H7 (cell line): ENCODE data around the gene TEX2. TPM values are rescaled to one million over a fixed set of nuclear protein-coding genes. Genes with fewer than 3 reads are reported as not detected.
"Not testable (repeated sequence)": the region's sequence is repeated elsewhere in the genome, so short reads cannot be mapped to it uniquely, and the experiment has no call there.

Experiments used
- DNase-seq: peaks from one replicate; pipeline ENCODE4 v3.0.0; 2012
- H3K27me3 ChIP-seq: 2 replicates; pipeline ENCODE4 v1.6.0; 2011; ENCODE audit warnings: mild to moderate bottlenecking, low read length; ENCODE audit not compliant: control insufficient read depth, insufficient read depth
- H3K36me3 ChIP-seq: replicated peaks from 2 replicates; pipeline ENCODE4 v1.5.1; 2011; ENCODE audit warnings: low read length; ENCODE audit not compliant: control insufficient read depth, insufficient read depth
- H3K4me3 ChIP-seq: 2 replicates; pipeline ENCODE4 v1.5.1; 2011; ENCODE audit warnings: low read depth, mild to moderate bottlenecking, control low read depth, low read length, moderate library complexity; ENCODE audit not compliant: insufficient read depth
- total RNA-seq: library from RNA; depleted of rRNA; stranded (reverse); fragments of >200 nt; shearing (Covaris generic); gene quantifications from 2 replicates; pipeline ENCODE4 v1.2.3, GENCODE V29; 2014

The TEX2 gene
- total RNA-seq, 1 experiment from 2014 or later: 4.7 TPM

GRCh38 chr17:64256913-64257807 lies 5.9 kb downstream of the TEX2 start:
- Histone ChIP-seq H3K4me3 (no peak overlapping the region), H3K36me3 (no peaks in the 10 kb centered on the region), H3K27me3 (peaks cover 10% of the 10 kb centered on the region)
- DNase-seq: no peak

DNA sequence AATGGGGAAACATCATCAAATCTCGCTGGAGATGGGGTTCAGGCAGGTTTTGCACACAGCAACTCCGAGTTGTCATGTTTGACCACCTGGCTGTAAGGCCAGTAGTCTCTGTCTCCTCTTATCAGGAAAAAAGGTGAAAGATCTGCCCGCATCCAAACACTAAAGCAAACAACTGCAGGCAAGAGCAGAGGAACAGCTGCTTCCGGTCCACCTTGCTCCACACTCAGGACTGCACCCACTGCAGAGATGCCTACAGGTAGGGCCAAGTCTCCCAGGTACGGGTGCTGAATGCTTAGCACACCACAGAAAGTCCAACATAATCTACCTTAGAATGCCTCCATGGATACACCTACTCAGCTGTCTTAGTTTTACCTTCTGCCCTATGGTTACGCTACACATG lies 7.3 kb downstream of the TEX2 start:
- Histone ChIP-seq H3K27me3 (no peaks in the 10 kb centered on the region), H3K36me3 (no peaks in the 10 kb centered on the region), H3K4me3 (no peak overlapping the region)
- no peak for DNase-seq

DNA sequence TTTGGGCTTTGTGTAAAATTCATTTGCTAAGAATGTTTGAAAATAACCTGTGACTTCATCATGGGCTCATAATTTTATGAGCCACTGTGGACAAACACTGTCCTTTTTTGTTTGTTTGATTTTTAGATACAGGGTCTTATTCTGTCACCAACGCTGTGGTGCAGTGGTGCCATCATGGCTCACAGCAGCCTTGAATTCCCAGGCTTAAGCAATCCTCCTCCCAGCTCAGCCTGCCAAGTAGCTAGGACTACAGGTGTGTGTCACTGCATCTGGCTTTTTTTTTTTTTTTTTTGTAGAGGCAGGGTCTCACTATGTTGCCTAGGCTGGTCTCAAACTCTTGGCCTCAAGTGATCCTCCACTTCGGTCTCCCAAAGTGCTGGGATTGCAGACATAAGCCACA lies 8.3 kb downstream of the TEX2 start:
- Histone ChIP-seq H3K27me3 (no peaks in the 10 kb centered on the region), H3K4me3 (no peak overlapping the region), H3K36me3 (no peaks in the 10 kb centered on the region)
- no peak for DNase-seq

- Histone ChIP-seq H3K36me3 (no peaks in the 10 kb centered on the region), H3K4me3 (no peak overlapping the region), H3K27me3 (no peaks in the 10 kb centered on the region)
- DNase-seq: no peak
Measured at GRCh38 chr17:64253470-64253869, 9.6 kb downstream of the TEX2 start.

GRCh38 chr17:64252831-64253230 lies 10.2 kb downstream of the TEX2 start:
- Histone ChIP-seq H3K4me3 (no peak overlapping the region), H3K36me3 (no peaks in the 10 kb centered on the region), H3K27me3 (no peaks in the 10 kb centered on the region)
- no peak for DNase-seq

DNA sequence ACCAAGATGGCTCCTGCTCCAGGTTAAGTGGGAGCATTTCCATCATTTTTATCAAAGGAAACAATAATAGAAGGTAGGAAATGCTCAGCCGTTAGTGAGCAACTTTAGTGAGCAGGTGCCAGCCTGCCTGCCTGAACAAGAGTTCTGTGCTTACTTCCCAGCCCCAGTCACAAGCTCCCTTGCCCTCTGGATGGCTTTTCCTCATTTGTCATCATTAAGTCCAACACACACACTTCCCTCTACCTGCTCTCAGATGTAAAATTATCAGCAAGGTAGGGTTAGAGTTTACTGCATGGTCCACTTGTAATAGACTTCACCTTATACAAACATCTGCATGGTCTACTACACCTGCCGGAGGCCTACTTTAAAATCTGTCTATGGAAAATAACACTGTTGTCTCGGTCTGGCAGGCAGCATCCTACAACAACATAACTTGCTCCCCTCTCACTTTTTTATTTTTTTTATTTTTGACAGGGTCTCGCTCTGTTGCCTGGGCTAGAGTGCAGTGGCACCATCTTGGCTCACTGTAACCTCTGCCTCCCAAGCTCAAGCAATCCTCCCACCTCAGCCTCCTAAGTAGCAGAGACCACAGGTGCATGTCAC lies 12.7 kb downstream of the TEX2 start:
- no peaks in the 10 kb centered on the region for H3K36me3 ChIP-seq
- no peak overlapping the region for H3K4me3 ChIP-seq
- no peaks in the 10 kb centered on the region for H3K27me3 ChIP-seq
- no peak for DNase-seq

GRCh38 chr17:64247836-64248235 lies 15.2 kb downstream of the TEX2 start:
- no peak for DNase-seq
- Histone ChIP-seq H3K36me3 (no peaks in the 10 kb centered on the region), H3K4me3 (no peak overlapping the region), H3K27me3 (no peaks in the 10 kb centered on the region)

- no peaks in the 10 kb centered on the region for H3K36me3 ChIP-seq
- no peaks in the 10 kb centered on the region for H3K27me3 ChIP-seq
- DNase-seq: no peak
- H3K4me3 ChIP-seq: no peak overlapping the region
Measured at GRCh38 chr17:64245218-64246145, 17.6 kb downstream of the TEX2 start.

GRCh38 chr17:64244165-64244564 lies 18.9 kb downstream of the TEX2 start:
- H3K27me3 ChIP-seq: no peaks in the 10 kb centered on the region
- DNase-seq: no peak
- no peaks in the 10 kb centered on the region for H3K36me3 ChIP-seq
- H3K4me3 ChIP-seq: no peak overlapping the region

DNA sequence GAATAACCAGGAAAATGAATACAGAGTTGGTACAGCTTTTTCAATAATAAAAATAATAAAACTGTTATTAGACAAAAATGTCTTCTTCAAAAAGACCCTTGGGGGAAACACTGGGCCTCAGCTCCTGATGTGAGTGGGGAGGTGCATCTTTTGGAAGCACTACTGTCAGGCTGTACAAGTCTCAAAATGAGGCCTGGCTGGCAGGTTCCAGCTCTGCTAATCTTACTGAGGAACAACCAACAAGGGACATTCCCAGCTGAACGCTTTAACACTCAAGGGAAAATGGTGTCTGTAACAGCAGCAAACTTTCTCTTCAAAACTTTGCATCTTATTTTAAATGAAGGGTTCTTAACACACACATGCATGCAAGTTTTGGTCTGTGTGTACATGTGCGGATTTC lies 19.7 kb downstream of the TEX2 start:
- no peaks in the 10 kb centered on the region for H3K27me3 ChIP-seq
- no peak overlapping the region for H3K4me3 ChIP-seq
- DNase-seq: no peak
- no peaks in the 10 kb centered on the region for H3K36me3 ChIP-seq

GRCh38 chr17:64242633-64243032 lies 20.4 kb downstream of the TEX2 start:
- Histone ChIP-seq H3K27me3 (no peaks in the 10 kb centered on the region), H3K36me3 (no peaks in the 10 kb centered on the region), H3K4me3 (no peak overlapping the region)
- no peak for DNase-seq

GRCh38 chr17:64240741-64241347 lies 22.2 kb downstream of the TEX2 start:
- DNase-seq: no peak
- H3K36me3 ChIP-seq: no peaks in the 10 kb centered on the region
- H3K27me3 ChIP-seq: no peaks in the 10 kb centered on the region
- no peak overlapping the region for H3K4me3 ChIP-seq

- H3K36me3 ChIP-seq: no peaks in the 10 kb centered on the region
- no peaks in the 10 kb centered on the region for H3K27me3 ChIP-seq
- no peak overlapping the region for H3K4me3 ChIP-seq
- DNase-seq: no peak
Measured at GRCh38 chr17:64240261-64240740, 22.8 kb downstream of the TEX2 start.

GRCh38 chr17:64238449-64238848 lies 24.6 kb downstream of the TEX2 start:
- not testable (repeated sequence) for H3K4me3 ChIP-seq, H3K36me3 ChIP-seq, DNase-seq, H3K27me3 ChIP-seq
